ENCODE measurements around the gene CABLES1.

GRCh38 chr18:23087352-23087751 is 47.9 kb upstream of the CABLES1 start:
- TF ChIP-seq POLR2AphosphoS5 (IDR thresholded peaks at IDR 0.05; ENCODE audit: low read depth, low read length): no peak
- TF ChIP-seq, protein P1, sequence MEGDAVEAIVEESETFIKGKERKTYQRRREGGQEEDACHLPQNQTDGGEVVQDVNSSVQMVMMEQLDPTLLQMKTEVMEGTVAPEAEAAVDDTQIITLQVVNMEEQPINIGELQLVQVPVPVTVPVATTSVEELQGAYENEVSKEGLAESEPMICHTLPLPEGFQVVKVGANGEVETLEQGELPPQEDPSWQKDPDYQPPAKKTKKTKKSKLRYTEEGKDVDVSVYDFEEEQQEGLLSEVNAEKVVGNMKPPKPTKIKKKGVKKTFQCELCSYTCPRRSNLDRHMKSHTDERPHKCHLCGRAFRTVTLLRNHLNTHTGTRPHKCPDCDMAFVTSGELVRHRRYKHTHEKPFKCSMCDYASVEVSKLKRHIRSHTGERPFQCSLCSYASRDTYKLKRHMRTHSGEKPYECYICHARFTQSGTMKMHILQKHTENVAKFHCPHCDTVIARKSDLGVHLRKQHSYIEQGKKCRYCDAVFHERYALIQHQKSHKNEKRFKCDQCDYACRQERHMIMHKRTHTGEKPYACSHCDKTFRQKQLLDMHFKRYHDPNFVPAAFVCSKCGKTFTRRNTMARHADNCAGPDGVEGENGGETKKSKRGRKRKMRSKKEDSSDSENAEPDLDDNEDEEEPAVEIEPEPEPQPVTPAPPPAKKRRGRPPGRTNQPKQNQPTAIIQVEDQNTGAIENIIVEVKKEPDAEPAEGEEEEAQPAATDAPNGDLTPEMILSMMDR (IDR thresholded peaks at IDR 0.05): no peak
- TF ChIP-seq REST (IDR thresholded peaks at IDR 0.05; ENCODE audit: insufficient read depth in 1 of 2, low read depth in 2 of 2, low read length in 1 of 2): no peak

All from Panc1 (cell line).